HG03442 (cell line): ENCODE results near the gene ARGLU1.

ENCODE experiments used
- ATAC-seq: cut with Tn5 transposase; IDR thresholded peaks from one replicate; pipeline ENCODE4 v1.9.1; 2021; ENCODE audit warnings: mild to moderate bottlenecking, moderate library complexity; ENCODE audit not compliant: unreplicated experiment

Gene ARGLU1

DNA sequence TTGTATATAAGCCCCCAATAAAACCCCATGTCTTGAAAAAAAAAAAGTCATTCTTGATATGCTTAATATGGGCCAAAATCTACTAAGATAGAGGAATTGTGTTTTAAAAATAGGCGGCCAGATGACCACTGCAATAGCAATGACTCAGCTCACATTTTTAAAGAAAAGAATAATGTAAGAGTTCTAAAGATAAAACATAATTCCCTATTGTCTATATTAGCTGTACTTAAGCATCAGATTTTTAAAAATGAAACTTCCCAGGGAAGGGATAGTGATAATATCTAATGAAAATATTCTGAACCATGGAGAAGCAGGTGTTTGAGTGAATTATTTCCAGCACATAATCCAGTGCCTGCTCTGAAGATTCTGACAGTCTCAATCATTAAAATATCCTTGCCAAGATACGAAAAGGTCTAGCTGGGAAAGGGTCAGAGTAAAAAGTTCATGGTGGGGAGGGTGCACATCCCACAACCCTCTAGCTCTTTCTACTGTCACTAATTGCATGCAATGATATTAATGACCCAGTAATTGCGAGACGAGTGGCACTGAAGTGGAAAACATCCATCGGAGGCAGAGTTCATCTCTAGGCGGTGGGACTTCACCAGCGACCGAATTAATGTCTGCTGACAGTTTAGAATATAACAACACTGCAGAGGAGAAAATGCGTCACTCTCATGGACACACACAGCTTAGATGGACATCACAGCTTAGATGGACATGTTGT, 64.0 kb downstream of the ARGLU1 start:
- ATAC-seq = no peak

DNA sequence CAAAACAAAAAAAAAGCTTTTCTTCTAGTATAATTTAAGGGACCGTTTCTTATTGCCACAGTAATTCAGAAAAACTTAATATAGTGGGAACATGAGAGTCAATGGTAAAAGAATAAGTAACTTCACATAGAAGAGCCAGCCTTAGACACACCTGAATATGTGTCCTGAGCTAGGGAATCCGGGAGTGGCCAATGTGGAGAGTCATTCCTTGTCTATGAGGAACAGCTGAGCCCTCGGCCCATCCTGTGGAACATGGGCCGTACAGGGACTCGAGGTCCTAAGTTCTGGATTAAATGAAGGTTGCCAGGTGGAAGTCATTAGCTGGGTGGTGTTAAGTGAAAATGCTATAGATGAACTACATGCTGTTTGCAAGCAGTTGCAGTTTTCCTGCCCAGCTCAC, 64.7 kb downstream of the ARGLU1 start:
- ATAC-seq = no peak

DNA sequence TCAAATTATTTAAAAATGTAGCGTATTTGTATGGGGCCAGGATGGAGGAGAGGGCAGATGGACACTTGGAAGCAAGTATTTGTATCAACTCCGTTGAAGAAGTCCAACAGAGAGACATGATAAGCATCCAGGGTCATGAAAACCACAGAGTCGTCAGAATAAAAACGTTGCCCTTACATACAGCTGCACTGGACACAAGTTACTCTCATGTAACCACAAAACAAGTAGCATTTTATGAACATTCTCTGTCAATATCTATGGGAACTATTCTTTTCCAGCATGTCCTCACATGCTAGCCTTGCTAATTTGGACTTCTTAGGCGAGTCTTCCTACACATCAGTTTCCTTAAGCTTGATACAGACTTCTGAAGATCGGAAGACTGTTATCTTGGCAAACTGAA, 67.5 kb downstream of the ARGLU1 start:
- no peak for ATAC-seq

DNA sequence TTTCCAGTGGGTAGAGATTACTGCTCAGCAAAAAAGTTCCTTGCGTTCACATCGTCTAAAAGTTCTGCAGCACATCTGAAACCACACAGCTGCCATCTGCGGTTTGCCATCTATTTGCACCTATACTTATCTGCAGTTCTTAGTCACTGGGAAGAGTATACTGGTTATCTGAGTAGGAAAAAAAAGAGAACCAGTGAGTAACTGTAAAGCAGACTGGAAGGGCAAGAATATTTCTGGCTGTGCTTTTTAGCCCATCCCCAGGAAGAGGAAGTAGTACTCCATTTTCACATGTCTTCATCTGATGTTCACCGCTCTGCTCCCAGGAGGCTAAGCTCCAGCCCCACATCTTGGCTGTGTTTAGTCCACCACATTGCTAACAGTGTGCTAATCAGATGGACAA, 68.0 kb downstream of the ARGLU1 start:
- ATAC-seq = peak; percentile 59

DNA sequence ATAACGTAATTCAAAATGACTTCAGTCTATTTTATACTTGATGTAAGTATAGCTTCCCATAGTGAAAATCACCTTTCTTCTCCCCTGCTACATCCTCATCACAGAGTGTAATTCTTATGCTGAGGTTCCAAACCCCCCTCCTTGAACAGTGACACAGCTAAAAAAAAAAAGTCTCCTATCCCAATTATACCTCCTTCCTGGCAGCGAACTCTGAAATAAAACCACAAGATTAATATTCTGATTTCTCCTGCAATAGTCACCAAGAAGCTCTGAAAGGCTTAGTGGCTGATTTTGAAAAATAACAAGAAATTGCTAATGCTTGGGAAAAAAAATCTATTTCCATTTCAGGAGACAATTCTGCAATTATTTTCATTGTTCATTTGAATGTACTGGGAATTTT, 68.8 kb downstream of the ARGLU1 start:
- ATAC-seq = no peak

DNA sequence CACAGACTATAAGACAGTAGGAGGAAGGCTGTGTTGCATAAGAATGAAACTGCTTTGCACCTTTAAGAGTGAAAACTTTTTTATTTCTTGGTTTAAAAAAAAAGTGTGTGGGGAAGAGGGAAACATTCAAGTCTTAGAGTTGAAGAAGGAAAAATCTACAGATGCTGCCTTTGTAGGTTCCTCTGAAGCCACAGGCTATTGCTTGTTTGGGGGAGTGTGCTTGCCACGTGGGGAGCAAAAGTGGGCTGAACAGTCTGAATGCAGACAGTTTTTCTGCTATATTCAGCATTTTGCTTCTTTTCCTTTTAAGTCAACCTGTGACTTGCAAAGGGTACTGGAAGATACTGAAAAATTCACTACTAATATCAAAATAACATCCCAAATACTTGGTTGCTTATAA, 69.4 kb downstream of the ARGLU1 start:
- no peak for ATAC-seq

DNA sequence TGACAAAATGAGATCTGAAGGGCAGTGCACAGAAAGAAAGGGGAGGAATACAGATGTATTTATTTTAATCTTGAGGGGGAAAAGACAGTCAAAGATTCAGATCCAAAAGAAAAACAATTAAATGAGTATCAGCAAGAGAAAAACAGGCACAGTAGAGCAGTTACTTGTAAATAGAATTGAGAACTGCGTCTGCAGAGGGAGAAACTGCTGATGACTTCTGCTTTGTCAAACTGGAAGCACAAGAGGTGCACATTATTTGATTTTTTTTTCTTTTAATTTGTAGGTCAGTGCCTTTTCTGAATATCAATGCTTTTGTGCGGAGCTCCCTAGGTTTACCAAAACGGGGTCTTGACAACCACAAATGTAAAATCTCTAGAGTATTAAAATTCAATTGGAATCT, 69.8 kb downstream of the ARGLU1 start:
- no peak for ATAC-seq

DNA sequence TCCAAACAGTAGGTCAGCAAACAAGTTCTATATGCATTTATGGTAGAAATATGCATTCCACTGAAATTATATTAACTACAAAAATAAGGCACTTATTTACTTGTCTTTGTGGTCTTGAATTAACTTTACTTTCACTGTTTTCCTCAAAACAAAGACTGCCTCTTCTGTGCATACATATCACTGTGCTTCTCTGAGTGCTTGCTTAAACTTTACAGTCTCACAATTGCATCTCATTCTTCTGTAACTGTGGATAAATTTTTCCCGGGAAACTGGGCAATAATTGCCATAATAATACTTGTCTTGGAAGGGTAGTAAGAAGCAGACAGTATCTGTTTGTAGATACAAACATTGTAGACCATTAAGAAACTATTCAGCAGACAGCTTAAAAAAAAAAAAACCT, 70.9 kb downstream of the ARGLU1 start:
- ATAC-seq = no peak

DNA sequence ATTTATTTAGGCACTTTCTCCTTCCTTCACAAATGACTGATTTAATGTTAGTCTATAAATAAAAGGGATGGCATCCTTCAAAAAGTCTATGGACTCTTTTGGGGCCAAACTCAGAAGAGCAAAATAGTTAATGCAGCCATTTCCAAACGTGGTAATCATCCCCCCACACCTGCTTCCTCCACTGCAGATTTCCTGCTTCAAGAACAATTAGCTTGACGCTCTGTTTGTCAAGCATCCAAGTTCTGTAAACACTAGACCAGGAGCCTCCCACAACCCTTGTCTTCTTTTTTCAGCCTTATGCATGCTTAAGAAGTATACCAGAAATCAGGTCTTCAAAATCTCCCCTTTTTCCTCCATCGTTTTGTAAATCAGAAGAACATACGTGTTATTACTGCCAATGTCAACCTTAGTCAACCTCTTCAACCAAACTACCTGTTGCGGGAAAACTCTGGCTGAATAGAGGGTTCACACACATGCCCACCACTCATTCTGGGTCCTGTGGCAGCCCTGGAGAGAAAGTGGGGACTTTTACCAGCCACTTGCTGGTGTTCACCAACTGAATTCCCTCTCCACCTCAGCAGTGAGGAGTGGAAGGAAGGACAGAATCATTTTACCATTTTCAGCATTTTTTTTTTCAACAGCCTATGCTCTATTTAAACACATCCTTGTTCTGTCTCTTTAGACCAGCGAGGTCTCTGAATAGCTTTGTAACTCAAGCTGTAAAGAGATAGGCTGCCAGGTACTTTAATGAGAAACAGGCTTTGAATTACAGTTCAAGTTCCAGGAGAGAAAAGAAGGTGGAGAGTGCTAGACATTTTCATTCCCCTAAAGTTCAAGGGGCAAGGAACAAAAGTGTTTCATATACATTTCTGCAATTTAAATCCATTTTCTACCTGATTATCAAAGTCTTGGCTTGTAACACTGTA, 71.6 kb downstream of the ARGLU1 start:
- ATAC-seq = no peak

DNA sequence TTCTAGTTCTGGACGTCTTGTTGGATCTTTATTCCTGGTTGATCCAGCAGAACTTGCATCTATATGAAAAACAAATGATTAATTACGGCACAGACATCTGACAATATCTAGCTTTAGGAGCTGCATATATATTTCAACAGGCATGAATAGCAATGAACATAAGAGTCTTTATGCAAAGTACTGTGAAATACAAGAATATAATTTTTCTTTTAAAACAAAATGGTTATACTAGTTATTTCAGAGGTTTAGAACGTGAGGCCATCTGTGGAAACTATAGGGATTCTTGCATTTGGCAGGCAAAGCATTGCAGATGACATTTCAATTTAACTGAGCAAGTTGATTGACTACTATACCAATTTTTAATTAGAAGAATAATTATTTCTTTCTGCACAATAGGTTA, 73.0 kb downstream of the ARGLU1 start:
- ATAC-seq = no peak

DNA sequence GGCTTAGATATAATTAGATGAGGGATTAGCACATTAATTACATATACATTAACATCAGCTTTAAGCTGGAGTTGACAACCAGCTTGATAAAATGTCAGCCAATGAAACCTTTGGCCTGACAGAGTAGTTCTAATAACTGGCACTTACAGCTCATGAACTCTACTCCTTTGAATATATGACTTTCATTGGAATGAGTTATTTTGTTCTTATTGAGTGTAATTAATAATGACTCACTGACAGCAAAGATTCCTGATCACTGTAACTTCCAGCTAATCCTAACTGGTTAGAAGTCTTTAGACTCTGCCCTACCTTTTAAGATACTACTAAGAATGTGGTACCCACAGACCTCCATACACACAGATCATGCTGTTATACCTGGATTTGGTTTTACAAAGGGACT, 73.4 kb downstream of the ARGLU1 start:
- no peak for ATAC-seq

DNA sequence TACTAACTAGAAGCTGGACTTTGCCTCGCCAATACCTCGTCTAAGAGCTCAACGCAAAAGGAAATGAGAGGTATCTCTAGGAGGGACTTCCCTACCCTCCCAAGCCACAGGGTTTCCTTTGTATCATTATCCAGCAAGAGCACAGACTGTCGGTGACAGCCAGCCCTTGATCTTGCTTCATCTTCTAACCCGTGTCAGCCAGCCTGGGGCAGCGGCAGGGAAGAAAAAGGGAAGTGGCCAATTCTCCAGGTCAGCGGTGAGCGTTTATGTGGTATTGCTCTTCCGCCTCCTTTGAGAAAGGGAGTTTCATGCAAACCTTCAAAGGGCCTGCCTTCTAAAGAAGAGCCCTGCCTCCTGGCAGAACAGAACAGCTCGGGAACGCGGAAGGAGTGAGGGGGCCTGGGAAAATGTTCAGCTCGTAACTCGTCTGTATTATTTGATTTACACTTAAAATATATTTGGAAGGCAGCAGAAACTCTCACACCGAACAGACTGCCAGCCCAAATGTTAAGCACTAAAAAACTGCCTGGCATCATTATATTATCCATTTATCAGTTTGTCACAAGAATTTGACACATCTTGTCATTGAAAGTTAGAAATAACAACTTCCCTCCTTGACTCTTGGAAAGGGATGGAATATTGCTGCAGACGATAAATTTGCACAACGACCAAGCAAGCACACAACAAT, 74.3 kb downstream of the ARGLU1 start:
- peak; percentile 85 for ATAC-seq

DNA sequence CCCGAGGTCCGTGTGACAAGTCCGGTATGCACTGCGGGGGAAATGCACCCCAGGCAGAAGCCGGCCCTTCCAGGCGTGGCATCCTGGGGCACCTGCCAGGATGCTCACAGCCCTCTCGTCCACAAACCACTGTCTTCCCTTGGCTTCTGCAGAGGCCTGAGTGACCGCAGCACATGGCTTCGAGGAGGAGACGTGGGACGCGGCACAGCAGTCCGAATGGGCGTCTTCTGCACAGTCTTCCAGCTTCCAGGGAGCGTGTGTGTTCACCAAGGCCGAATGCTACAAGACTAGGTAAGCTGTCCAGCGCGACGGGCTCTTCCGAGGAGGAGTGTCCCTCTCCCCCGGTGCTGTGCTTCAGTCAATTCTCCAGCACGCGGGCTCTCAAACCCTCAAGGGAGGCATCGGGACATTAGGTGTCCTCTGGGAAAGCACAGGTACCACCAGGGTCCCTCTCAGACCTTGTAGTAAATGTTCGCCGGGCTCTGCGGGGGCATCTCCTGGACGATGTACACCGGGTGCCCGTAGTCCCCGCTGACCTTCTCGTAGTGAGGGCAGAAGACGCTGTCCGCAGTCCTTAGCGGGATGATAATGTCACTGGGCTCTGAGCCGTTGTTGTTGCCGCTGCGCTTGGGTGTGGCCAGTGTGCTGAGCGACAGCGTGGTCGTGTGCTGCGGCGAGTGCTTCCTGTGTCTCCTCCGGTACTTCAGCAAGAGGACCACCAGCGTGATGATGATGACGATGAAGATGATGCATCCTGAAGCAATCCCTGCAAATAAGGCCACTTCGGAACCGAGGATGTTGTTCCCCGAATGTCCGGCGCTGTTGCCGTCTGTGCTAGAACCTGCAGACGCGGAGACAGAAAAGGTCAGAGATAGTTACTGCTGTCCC, 75.1 kb downstream of the ARGLU1 start:
- no peak for ATAC-seq

DNA sequence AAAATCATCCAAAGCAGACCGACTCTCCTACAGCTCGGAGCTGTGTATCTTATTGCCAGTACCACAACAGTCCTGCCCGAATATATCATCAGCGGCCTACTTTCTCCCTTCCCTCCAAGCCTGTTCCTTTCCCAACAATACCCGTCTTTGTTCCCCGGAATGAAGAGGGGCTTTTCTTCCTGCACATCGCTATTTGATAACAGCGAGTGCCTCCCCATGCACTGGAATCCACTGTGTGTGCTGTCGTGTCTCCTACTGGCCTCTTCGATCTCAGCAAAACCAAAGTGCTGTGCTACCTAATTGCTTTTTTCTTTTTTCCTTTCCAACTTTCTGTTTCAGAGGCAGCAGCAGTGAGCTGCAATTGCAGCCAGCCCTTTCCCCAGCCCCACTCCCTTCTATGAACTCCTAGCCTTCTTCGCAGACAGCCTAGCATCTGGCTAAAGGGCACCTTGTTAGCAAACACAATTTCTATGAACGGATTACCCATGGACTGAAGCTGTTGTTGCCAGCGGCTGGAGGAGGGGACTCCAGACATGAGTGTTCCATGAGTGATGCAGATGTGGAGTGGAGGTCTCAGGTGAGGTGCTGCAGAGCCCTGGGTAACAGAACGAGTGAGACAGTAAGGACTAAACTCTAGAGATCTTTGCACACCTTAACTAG, 75.9 kb downstream of the ARGLU1 start:
- no peak for ATAC-seq
